IMR-90 (cell line): ENCODE data around the gene TYSND1.

ENCODE experiments used
- CTCF ChIP-seq: conservative IDR thresholded peaks from 2 replicates; pipeline ENCODE4 v1.5.1; 2012; ENCODE audit warnings: mild to moderate bottlenecking, low read depth, low read length, improper control_type of control experiment
- POLR2A ChIP-seq: IDR thresholded peaks from 2 replicates; pipeline ENCODE4 v1.6.1; 2012; ENCODE audit warnings: mild to moderate bottlenecking, low read depth, low read length

GRCh38 chr10:70191161-70191971, 44.9 kb upstream of the TYSND1 start:
- TF ChIP-seq CTCF (no peak), POLR2A (no peak)
